HG03565 (cell line): ENCODE measurements around the gene DGKG.

Experiments used
- ATAC-seq: cut with Tn5 transposase; IDR thresholded peaks from one replicate; pipeline ENCODE4 v1.9.1; 2021; ENCODE audit warnings: mild to moderate bottlenecking, moderate library complexity; ENCODE audit not compliant: unreplicated experiment

DGKG gene

DNA sequence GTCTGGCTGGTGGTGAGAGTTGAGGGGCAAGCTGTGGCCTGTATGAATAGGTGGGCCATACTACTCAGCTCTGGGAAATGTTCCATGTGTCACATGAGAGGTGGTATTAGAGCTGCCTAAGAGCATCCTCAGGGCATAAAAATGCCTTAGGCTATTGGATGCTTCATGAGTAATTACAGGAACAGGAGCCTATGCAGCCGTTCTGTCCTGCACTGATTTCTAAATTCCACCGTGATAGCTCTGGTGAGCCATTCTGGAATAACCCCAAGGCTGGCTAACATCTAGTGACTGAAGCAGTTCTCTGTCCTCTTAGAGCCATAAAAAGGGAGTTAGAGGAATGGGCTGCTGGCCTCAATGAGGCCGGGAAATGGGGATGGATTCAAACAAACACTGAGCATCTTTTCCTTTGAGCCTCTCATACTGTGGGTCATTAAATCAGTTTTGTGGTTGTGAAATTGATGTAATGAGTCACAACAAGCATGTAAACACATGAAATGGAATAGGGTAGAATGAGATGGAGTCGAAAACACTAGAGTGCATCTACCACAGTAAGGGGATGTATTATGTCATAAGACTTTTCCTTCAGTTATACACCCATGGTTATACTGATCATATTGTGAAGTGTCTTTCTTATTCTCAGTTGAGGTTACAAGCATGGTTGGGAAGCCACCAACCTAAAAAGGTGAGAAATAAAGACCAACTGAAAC lies 41.0 kb downstream of the DGKG start:
- no peak for ATAC-seq

DNA sequence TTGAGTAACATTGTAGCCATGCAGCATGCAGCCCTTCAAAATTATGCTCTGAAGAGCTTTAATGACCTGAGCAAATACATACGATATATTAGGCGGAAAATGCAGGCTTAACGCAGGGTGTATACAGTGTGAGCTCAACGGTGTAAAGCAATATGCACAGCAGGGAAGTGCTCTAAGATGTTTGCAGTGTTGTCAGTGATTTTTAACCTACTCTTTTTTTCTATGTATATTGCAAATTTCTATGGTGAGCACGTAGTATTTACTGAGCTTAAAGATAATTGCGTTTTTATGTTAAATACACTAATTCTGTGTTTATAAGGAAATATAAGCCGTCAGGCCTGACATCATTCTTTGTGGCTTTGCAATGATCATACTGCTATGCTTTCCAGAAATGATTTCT lies 42.1 kb downstream of the DGKG start:
- ATAC-seq: no peak

DNA sequence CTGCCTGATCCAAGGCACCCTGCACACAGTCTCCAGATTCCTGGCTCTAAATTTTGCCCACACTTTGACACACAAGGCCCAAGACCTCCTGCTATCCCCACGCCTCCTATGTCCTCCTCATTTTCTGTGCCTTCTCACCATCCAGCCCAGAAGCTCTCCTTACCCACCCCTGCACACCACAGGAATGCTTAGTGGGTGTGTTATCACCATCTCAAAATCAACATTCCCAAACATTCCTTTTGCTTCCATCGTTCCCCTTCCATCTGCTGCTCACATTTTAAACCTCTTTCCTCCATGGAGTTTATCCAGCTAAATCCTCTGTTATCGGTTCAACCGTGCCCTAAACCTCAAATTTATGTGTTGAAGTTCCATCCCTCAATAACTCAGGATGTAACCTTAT lies 43.9 kb downstream of the DGKG start:
- no peak for ATAC-seq

DNA sequence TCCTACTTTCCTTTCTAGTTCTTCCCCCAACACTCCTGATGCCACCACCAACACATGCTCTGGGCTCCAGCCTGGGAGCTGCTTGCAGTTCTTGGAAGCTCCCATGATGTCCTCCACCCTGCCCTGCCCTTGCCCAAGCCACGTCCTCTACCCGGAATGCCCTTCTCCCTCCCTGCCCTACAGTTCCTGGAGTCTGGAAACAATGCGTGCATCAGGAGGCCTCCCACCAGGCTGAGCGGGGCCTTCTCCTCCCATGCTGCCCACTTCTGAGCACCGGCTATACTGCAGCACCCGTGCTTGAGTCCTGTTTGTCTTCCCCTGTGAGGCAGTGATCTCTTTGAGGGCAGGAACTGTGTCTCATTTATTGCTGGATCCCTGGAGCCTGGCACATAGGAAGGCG lies 44.6 kb downstream of the DGKG start:
- no peak for ATAC-seq

DNA sequence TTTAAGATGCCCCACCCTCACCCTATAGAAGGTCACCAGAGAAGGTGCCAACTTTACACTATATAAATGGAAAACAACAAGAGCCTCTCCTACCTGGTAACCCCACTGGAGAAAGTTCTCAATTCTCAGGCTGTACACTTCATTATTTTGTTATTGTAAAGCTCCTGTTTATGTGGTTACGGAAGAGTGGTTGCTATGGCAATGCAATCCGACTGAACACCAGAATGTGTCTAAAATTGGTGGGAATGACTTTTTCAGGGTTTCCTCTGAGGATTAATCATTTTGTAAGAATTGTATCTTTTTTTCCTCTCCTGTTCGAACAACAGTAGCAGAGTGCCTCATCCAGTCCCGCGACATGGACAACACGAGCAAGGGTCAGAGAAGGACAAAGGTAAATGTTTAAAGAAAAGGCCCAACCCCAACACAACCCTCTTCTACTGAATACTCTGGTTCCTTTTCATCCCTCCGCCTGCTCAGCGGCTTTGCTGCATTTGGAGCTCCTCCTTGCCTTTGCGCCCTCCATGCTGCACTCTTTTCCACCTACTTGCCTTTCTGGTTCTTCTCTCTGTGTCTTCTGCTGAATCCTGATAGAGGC lies 45.3 kb downstream of the DGKG start:
- no peak for ATAC-seq

DNA sequence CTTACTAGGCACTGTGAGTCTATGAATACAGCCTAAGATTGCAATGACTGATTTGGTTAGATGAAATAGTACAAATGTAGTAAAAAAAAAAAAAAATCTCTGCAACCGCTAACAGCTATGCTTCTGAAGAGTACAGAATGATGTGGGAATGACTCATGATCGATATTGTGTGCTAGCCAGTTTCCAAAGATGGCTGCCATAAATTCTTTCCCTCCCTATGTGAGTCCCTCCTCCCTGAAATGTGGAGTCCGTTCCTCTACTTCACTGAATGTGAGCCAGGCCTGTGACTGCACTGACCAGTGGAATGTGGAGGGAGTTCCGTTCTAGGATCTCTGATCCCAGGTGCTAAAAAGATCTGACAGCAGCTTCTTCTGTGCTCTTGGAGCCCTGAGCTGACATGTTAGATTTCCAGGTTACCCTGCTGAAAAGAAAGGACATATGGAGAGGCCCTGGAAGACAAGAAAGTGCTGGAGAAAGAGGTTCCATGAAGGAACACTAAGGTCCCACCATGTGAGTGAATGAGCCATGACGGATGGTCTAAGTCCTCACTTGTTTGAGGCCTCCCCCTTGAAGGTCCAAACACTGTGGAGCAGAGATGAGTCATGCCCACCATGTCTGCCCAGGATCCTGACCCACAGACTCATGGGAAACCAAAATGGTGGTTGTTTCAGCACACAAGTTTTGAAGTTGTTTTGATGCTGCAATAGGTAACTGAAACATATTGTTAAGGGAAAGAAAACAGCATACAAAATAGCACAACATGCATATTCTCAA lies 46.3 kb downstream of the DGKG start:
- no peak for ATAC-seq

DNA sequence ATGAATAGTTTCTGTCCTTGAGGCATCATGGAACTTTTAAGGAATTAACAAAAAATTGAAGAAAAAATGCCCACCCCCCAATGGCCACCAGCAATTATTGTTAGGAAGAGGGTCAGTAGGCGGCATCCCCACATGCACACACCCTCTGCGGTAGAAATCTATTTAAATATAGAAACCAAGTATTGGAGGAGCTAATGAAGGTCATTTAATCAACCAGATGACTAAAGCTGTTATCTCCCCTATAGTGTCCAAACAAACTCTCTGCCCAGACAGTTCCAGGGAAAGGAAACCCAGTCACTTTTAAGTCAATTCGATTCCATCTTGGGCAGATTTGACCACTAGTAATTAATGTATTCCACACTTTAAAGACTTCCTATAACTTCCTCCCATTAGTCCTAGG lies 47.1 kb downstream of the DGKG start:
- ATAC-seq: no peak

DNA sequence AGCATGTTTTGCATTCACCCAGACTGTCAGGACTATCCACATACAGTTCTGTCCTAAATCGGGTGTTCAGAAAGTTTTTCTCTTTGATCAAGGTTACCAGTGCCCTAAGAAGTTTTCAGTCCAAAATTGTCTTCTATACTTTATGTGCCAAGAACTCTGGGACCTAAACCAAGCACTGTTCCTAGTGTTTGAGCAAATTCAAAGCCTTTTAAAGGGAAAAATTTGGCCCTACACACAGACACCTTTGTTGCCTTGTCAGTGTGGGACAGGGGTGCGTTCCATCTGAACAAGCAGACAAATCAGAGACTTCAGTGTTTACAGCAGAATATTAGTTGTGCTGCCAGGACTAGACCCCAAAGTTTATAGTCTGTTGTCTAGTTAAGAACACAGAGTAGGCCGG lies 50.6 kb downstream of the DGKG start:
- no peak for ATAC-seq

DNA sequence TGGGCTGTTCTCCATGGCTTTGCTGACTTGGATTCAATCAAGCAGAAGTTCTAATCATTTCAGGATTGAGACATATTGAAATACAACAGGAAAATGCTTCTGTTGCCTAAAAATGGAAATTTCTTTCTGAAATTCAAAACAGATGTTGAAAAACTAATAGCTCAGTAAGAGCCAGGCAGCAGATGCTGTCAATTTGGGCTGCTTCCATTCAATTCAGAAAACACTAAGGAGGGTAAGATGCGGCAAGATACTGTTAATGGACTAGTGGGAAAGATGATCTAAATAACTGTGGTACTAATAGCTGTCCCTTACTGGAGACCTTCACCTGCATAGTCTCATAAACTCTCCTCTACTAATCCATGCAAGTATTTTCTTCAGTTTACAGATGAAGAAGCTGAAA lies 53.5 kb downstream of the DGKG start:
- ATAC-seq: no peak

DNA sequence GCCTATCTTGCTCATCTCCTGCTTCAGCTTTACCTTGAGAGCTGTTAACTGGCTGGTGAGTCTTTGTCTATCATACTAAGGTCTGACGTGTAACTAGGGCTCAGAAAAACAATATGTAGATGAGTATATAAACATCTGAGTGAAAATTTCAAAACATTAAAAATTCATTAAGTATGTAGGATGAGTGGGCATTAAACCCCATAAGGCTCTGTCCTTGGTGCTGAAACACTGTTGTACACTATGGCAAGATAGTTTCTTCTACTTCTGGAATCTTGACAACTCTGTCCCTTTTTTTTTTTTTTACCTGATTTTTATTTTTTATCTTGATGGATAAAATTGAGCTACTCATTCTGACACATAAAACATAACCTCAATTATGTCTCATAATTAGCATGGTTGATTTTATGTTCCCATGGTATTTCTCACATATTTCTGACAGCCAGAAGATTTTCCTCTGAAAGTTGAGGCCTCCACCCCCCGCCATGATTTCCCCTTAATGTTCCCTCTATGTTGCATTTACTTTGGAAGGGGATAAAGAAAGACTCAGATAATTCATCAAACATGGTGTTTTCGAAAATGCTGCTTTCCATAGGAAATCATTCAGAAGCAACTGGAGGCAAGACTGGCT lies 54.3 kb downstream of the DGKG start:
- no peak for ATAC-seq

DNA sequence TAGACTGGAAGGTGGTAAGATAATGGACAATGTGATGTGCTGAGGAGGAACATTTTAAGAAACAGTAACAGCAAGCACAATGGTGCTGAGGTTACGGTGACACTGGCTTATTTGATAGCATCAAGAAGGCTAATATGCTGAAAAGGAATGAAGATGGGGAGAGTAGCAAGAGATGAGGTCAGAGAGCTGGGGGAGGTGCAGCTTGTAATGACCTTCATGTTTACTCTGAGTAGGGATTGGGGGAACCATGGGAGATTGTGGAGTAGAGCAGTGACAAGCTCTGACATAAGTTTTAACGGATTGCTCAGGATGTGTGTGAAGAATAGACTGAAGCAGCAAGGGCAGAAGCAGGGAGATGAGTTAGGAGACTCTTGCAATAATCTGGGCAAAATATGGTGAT lies 56.7 kb downstream of the DGKG start:
- ATAC-seq: no peak

DNA sequence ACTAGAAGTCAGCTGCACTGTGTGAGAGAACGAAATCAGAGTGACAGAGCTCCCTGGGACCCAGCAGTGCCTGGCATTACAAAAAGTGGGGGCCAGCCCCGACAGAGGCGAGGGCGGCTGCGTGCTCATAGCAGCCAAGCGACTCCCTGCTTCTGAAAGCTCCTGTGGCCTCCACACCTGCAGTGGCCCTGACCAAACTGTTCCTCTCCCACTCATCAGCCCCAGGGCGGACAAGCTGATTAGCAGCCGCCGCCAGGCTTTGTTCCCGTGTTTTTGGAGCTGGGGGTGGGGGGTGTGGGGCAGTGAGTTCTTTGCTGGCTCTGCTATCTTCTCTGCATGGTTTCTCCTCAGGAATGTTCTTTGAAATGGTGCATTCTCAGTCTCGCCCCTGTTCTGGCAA lies 58.1 kb downstream of the DGKG start:
- no peak for ATAC-seq

DNA sequence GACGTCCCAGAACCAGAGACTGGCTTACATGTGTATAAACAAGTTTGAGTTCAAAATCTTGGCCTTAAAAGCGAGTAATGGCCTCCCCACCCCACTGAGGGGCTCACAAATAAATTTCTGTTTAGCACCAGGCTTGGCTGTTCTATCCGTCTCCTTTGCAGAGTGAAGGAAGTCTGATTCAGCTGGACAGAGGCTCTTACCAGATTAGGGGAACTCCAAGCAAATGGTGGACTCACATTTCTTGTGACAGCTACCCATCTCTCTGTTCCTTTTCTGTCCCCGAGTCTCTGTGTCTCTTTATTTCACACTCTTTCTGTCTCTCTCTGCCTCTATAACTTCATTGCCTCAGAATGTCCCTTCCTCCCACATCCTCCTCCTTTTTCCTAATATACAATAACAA lies 62.7 kb downstream of the DGKG start:
- ATAC-seq: no peak

DNA sequence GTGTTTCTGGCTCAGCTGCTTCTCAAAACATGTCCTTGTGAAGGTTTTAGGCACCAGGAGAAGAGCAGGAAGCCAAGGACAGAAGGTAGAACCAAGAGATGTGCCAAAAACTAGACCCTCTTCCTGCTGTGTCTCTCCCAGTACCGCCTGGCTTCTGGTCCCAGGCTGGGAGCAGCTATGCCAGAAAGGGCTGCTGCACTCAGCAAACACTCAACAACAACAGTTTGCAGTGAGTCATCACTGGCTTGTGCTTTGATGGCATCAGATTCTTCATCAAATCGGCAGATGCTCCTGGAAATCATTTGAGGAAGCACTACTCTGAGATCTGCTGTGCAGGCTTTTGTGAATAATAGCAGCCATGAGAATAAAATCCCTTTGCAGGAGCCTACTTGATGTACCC lies 63.2 kb downstream of the DGKG start:
- ATAC-seq: no peak

DNA sequence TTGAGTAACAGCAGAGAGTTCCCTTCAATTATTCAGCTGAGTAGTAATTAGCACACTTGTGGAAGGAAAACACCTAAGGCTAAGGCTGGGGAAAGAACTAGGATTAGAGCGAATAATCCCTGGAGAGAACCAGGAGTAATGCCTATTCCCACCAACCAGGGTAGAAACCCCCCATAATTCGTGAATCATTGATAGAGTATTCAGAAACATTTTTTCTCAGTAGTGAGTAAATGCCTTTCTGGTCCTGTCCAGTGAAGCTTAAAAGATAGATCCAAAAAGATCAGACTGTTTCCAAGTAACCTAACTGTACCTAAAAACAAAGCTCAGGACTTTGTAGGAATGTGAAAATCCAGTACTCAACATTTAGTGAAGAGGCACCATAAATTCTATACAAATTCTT lies 71.2 kb downstream of the DGKG start:
- ATAC-seq: no peak

DNA sequence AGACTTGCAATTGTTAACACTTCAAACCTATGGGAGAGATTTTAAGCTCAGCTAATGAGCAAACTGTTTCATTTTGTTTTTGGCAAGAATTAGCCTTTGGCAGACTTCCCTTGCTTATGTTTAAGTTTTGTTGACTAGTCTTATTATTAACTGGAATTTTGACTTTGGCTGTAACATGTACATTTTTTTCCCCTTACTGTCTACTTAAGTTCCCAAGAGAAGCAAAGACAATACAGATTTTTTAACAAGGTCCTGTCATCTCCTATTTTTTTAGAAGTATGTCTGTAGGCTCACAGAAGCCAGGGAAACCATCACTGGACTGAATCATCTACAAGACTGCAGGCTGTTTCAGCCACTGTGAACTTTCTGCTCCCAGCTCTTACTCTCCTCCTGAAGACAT lies 74.3 kb downstream of the DGKG start:
- no peak for ATAC-seq

DNA sequence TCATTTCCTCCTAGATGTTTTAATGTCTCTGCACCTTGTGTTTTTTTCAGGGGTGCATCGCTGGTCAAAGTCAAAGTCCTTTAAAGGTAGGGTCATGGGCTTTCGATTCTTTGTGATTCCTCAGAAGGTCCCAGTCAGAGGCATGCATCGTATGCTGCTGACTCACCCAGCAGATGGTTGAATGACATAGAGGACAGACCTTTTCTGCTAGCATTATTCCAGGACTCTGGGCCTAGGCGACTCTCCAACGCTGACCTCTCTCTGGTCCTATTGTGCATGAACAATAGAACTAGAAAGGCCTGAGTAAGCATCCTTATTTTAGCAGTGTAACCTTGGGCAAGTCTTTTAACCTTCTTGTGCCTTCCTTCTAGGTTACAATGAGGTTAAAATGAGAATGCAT lies 75.9 kb downstream of the DGKG start:
- ATAC-seq: no peak

DNA sequence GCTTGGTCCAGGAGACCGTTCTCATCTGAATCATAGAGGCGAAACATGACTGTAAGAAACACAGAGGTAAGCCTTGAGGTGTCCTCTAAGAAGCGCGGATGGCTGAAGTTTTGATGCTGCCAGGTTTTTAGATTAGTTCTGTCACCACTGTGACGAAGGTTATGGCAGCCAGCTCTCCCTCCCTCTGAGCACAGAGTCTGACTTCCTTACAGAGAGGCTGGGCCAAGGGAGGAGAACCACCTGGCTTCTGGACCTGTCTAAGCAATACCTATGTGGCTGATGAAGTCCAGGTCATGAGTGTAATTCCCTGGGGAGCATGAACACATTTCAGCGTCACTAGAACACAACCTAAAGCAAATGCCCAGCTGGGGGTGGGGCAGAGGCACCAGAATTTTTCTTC lies 77.4 kb downstream of the DGKG start:
- no peak for ATAC-seq

DNA sequence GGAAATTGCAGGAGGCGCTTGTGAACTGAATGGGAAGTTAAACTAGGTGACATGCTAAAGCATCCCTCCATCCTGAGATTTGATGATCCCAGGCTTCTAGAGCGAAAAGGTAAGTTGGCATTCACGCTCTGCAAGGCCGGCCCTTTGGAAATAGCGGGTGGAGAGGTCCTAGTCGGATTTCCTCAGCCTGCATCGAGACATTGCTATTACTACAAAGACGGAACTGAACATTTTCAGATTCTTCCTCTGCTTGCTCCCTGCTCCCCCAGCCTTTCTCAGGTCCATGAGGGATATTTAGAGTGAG lies 77.7 kb downstream of the DGKG start:
- ATAC-seq: no peak

DNA sequence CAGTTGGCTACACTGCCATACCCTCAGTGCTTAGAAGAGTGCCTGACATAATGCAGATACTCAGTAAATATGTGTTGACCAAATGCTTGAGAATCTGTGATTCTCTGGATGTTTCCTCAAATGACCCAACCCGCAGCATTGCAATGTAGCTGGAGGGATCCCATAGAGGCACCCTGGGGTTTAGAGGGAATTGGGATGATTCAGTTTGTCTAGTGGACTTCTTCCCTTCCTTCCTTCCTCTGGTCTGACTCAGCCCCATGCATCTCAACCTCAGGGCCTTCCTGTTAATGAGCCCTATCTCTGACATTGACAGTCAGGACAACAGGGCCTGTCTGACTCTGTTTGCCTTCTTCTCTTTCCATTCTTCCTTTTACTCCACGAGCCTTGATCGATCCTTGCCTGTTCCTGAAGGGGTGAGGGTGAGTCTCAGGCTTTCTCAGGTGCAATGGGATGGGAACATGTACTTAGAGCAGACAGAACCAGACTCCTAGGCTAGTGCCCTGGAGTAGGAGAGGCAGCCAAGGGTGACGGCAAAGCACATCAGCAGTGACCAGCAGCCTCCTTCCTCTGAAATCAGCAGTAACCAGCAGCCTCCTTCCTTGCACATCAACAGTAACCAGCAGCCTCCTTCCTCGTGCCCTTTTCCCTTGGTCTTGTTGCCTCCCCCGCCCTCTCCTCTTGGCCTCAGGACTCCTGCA lies 78.2 kb downstream of the DGKG start:
- no peak for ATAC-seq

DNA sequence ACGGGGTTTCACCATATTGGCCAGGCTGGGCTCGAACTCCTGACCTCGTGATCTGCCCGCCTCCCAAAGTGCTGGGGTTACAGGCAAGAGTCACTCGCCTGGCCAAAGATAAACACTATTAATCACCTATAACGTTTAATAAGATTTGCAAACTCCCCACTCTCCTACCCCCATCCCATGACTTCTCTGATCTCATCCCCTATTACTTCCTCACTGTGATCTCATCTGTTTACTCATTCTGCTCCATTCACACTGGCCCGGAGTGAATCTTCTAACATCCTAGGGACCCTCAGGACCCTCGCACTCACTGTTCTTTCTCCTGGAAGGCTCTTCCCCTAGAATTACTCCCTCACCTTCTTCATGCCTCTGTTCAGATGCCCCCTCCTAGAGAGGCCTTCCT lies 78.9 kb downstream of the DGKG start:
- ATAC-seq: no peak

DNA sequence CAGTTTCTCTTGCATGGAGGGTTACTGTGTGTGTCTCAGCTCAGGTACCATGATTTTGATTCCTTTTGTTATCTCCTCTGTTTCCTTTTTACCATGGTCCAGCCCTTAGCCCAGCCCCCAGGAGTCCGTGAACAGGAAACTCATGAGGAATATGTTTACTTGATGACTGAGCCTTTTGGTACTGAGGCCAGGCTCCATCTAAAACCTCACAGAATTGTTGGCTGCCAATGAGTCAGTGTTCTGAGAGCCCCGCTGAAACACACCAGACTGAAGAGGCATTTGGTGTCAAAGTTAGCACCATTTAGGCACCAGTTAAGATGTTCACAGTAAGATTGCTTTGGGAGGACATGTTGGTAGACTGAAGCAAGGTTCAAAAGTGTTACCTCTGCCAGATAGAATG lies 80.9 kb downstream of the DGKG start:
- no peak for ATAC-seq
